Stimulated activated CD8-positive, alpha-beta memory T cell treated with anti-CD3 and anti-CD28 coated beads, Interleukin-12 subunit alpha, Interleukin-12 subunit beta, amount 100 ng/mL, for 1 hour (primary cell): ENCODE data around the gene TANGO6.
A peak's percentile ranks its signal among the peaks of the same experiment; 100 is the strongest.
"Not testable (repeated sequence)": the region's sequence is repeated elsewhere in the genome, so short reads cannot be mapped to it uniquely, and the experiment has no call there.

Experiments
- DNase-seq: peaks from one replicate; pipeline ENCODE4 v3.0.0-alpha.2; 2020; ENCODE audit warnings: low read depth

TANGO6 gene

GRCh38 chr16:69057400-69058378, 214.4 kb downstream of the TANGO6 start:
- DNase-seq: no peak

- DNase-seq: not testable (repeated sequence)
Observed at GRCh38 chr16:69063491-69063890, 220.2 kb downstream of the TANGO6 start.

- DNase-seq: no peak
Observed at GRCh38 chr16:69064124-69064763, 220.9 kb downstream of the TANGO6 start.

- no peak for DNase-seq
Observed at GRCh38 chr16:69064764-69065313, 221.5 kb downstream of the TANGO6 start.

GRCh38 chr16:69069504-69069903, 226.2 kb downstream of the TANGO6 start:
- DNase-seq: no peak

GRCh38 chr16:69071036-69071435, 227.7 kb downstream of the TANGO6 start:
- no peak for DNase-seq

- DNase-seq: no peak
Observed at GRCh38 chr16:69072640-69072974, 229.3 kb downstream of the TANGO6 start.

- DNase-seq: no peak
Observed at GRCh38 chr16:69073181-69073702, 229.9 kb downstream of the TANGO6 start.

GRCh38 chr16:69077251-69077650, 233.9 kb downstream of the TANGO6 start:
- DNase-seq: no peak

- DNase-seq: no peak
Observed at GRCh38 chr16:69078073-69078472, 234.7 kb downstream of the TANGO6 start.

- DNase-seq: no peak
Observed at GRCh38 chr16:69079697-69080096, 236.4 kb downstream of the TANGO6 start.

GRCh38 chr16:69083306-69083941, 240.1 kb downstream of the TANGO6 start:
- DNase-seq: no peak

- DNase-seq: no peak
Observed at GRCh38 chr16:69084289-69084688, 241.0 kb downstream of the TANGO6 start.

- DNase-seq: no peak
Observed at GRCh38 chr16:69085032-69085695, 241.8 kb downstream of the TANGO6 start.

- no peak for DNase-seq
Observed at GRCh38 chr16:69087161-69087581, 243.8 kb downstream of the TANGO6 start.

GRCh38 chr16:69088684-69089083, 245.4 kb downstream of the TANGO6 start:
- no peak for DNase-seq

- peak; percentile 10 for DNase-seq
Observed at GRCh38 chr16:69089091-69089910, 246.0 kb downstream of the TANGO6 start.

GRCh38 chr16:69093974-69094373, 250.6 kb downstream of the TANGO6 start:
- no peak for DNase-seq

GRCh38 chr16:69094501-69094900, 251.2 kb downstream of the TANGO6 start:
- no peak for DNase-seq

GRCh38 chr16:69095193-69095592, 251.9 kb downstream of the TANGO6 start:
- DNase-seq: no peak
